CD4-positive, alpha-beta T cell treated with Interleukin-15 for 1 hour (primary cell): ENCODE measurements around the gene SCARB1.
"Not testable (repeated sequence)": the region's sequence is repeated elsewhere in the genome, so short reads cannot be mapped to it uniquely, and the experiment has no call there.

ENCODE experiments used
- DNase-seq: peaks from one replicate; pipeline ENCODE4 v3.0.0-alpha.2; 2020

The SCARB1 gene

DNA sequence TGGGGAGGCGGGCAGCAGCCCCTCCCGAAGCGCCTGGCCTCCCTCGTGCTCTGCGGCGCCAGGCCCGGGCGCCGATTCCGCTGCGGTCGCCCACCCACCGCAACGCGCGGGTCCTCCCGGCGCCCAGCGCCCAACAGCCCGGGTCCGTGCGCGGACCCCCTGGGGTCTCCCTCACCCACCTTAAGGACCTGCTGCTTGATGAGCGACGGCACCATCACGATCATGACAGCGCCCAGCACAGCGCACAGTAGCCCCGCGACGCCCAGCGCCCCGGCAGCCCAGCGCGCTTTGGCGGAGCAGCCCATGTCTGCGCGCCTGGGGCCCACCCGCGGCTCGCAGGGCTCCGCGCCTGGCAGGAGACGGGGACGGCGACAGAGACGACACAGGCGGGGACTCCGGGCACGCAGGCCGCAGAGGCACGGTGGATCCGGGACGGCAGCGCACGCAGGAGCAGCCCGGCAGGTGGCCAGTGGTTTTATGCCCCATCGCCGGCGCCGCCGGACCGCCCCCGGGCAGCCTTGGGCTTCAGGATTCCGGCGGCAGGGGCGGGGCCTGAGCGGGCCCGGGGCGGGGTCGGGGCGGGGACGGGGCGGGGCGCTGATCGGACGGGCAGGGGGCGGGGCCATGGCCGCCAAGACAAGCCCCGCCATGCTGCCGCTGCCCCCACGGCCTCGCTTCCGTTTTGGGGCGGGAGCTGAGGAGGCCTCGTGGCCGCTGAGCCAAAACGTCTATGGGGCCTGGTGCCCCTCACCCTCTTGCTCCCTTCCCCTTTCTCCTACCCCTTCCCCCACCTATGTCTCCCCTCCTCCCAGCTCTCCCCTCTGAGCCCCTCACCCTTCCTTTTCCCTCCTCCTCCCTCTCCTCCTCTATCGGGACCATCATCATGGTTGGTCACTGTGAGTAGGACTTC is at the start of gene SCARB1:
SCARB1 (minus strand) TSS at position 449 of the 910 bp plus-strand sequence; CDS start at position 305, 144 bp downstream.
- peak; percentile 83 for DNase-seq

DNA sequence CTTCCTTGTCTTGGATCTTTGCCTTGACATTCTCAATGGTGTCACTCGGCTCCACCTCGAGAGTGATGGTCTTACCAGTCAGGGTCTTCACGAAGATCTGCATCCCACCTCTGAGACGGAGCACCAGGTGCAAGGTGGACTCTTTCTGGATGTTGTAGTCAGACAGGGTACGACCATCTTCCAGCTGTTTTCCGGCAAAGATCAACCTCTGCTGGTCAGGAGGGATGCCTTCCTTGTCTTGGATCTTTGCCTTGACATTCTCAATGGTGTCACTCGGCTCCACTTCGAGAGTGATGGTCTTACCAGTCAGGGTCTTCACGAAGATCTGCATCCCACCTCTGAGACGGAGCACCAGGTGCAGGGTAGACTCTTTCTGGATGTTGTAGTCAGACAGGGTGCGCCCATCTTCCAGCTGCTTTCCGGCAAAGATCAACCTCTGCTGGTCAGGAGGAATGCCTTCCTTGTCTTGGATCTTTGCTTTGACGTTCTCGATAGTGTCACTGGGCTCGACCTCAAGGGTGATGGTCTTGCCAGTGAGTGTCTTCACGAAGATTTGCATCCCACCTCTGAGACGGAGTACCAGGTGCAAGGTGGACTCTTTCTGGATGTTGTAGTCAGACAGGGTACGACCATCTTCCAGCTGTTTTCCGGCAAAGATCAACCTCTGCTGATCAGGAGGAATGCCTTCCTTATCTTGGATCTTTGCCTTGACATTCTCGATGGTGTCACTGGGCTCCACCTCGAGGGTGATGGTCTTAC is 49.0 kb upstream of the SCARB1 start:
- DNase-seq: not testable (repeated sequence)

DNA sequence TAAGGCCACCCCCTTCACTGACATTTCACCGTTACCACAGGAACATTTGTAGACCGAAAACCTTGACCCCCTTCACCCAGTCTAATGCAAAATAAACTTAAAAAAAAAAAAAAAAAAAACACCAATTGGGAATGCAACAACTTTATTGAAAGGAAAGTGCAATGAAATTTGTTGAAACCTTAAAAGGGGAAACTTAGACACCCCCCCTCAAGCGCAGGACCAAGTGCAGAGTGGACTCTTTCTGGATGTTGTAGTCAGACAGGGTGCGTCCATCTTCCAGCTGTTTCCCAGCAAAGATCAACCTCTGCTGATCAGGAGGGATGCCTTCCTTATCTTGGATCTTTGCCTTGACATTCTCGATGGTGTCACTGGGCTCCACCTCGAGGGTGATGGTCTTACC is 47.9 kb upstream of the SCARB1 start:
- not testable (repeated sequence) for DNase-seq

GRCh38 chr12:124910561-124911478 is 47.2 kb upstream of the SCARB1 start:
- no peak for DNase-seq

DNA sequence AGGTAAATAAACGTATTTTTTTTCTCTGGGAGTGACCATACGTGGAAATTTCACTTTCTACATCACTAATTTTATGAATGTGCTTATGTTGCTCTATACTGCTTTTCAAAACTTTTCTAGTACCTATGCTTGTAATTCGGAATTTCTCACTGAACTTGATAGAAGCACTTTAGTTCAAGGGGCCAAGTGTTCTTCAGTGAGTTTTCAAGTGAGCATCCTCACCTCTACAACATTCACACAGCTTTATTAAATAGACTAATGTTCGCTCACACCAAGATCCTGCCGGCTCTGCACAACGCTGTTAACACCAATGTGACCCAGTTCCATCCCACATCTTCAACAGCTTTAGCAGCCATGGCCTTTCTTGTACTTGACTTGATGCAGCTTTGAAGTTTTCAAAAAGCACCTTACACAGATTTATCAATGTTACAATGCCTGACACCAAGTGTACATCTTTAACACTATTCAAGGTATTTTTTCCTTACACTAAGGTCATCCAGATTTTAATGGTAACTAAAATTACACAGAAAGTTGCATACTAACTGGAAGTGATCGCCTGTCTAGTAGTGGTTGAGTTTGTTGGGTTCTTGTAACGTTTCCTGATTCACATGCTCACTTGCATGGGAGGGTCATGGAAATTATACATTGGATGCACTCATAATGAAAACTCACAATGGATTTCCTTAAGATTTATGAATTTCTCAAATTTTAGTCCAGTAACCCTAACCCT is 46.3 kb upstream of the SCARB1 start:
- no peak for DNase-seq

DNA sequence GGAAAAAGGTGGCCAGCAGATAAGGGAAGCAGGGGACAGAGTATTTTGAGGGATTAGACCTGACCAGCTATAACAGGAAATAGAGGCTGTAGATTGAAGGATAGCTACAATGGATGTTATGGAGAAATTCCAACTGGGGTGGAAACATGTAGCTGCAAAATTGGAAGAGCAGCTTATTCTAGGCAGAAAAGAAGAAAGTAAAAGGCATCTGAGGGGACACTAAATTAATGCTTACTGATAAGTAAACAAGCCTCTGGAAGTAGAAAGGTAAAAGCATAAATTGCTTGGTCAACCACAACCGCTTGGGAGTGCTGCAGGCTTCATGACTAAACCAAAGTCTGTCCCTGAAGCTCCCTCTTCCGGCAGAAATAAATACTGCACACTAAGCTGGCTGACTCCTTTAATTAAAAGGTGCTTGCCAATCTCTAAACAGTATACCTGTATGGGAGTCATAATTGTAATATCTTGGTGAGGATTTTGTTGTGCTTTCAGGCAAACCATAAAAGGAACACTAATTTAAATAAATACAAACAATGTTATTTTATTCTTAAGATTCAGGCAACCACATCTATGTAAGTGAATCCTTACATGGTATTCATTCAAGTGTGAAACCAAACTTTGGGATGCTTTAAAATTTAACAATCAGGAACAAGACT is 43.1 kb upstream of the SCARB1 start:
- DNase-seq: peak; percentile 87

GRCh38 chr12:124904306-124905098 is 40.8 kb upstream of the SCARB1 start:
- DNase-seq: peak; percentile 54

DNA sequence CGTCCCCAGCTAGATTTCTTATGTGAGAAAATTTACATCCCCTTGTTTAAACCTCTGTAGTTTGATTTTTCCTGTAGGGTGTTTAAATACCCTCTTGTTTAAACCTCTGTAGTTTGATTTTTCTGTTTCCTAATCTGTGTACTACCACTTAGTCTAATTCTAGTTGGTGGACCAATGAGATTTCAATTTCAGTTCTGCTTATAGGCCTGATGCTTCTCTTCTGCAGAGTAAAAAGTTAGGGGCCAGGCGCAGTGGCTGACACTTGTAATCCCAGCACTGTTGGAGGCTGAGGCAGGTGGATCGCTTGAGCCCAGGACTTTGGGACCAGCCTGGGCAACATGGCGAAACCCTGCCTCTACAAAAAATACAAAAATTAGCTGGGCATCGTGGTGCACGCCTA is 39.3 kb upstream of the SCARB1 start:
- no peak for DNase-seq

DNA sequence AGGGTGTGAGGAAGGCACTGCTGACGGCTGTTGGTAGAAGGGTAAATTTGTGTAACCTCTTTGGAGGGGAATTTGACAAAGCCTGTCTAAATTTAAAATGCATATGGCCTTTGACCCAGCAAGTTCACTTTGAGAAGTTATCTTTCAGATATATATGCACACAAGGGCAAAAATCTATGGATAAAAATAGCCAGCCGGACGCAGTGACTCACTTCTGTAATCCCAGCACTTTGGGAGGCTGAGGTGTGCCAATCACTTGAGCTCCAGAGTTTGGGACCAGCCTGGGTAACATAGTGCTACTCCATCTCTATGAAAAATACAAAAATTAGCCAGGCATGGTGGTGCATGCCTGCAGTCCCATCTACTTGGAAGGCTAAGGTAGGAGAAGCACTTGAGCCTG is 37.3 kb upstream of the SCARB1 start:
- DNase-seq: no peak

DNA sequence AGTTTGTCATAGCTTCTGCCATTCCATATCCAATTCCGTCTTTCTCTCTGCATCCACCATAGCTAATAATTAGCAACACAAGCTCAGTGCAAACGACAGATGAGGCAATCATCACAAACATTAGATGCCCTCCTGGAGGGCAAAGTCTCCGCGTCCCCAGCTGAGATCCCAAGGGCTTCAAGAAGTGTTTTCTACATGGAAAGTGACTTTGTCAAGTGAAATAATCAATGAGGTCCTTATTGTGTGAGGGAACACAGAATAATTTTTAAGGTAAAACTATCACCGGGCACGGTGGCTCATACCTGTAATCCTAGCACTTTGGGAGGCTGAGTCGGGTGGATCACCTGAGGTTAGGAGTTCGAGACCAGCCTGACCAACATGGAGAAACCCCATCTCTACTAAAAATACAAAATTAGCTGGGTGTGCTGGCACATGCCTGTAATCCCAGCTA is 36.7 kb upstream of the SCARB1 start:
- not testable (repeated sequence) for DNase-seq

DNA sequence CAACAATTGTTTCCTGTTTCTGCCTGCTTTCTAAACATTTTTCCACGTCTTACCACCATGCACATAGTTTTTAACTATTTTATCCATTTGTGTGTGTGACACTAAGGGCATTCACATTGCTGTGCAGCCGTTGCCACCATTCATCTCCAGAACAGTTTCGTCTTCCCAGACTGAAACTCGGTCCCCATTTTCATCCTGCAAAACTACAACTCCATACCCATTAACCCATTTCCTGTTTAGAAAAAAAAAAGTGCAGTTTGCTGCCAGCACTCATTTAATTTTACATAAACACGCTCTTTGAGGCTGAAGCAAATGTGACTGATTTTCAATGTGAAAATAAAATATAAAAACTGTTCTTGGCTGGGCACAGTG is 35.2 kb upstream of the SCARB1 start:
- DNase-seq: no peak

GRCh38 chr12:124898200-124898922 is 34.7 kb upstream of the SCARB1 start:
- peak; percentile 61 for DNase-seq

DNA sequence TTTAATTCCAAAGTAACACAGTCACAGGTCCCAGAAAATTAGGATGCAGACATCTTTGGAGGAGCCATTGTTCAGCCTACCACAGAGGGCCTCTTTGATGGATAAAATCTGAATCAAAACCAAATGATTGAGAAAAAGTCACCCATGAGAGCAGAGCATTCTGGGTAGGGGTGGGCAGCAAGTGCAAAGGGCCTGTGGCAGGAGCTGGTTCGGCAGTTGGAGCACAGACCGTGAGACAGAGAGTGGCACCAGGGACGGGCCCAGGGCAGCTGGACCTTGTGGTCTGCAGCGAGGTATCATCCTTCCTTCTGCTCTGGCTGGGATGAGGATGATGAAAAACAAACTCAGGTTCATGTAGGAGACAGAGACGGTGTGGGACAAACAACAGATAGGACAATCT is 32.8 kb upstream of the SCARB1 start:
- DNase-seq: no peak

DNA sequence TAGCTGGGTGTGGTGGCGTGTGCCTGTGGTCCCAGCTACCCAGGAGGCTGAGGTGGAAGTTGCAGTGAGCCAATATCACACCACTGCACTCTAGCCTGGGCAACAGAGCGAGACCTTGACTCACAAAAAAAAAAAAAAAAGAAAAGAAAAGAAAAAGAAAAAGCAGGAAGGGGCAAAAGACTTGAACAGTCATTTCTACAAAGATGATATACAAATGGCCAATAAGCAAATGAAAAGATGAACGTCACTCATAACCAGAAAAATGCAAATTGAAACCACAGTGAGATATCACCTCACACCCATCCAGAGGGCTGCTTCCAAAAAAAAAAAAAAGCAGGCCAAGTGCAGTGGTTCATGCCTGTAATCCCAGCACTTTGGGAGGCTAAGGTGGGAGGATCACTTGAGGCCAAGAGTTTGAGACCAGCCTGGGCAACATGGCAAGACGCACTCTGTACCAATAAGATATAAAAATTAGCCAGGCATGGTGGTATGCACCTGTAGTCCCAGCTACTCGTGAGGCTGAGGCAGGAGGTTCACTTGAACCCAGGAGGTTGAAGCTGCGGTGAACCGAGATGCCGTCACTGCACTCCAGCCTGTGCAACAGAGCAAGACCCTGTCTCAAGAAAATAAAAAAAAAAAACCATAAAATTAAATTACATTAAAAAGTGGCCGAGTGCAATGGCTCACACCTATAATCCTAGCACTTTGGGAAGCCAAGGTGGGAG is 30.3 kb upstream of the SCARB1 start:
- no peak for DNase-seq

DNA sequence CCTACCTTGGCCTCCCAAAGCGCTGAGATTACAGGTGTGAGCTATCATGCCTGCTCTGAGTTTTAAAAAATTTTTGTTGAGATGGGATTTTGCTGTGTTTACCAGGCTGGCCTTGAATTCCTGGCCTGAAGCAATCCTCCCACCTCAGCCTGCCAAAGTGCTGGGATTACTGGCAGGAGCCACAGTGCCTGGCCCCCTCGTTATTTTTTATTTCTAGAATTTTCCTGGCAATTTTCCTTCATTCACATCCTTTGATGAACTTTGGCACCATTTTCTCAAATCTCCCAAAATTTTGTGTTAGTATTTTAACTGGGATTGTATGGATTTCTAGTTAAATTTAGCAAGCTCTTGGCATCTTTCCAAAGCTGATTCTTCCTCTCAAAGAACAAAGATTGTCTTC is 24.6 kb upstream of the SCARB1 start:
- DNase-seq: no peak

DNA sequence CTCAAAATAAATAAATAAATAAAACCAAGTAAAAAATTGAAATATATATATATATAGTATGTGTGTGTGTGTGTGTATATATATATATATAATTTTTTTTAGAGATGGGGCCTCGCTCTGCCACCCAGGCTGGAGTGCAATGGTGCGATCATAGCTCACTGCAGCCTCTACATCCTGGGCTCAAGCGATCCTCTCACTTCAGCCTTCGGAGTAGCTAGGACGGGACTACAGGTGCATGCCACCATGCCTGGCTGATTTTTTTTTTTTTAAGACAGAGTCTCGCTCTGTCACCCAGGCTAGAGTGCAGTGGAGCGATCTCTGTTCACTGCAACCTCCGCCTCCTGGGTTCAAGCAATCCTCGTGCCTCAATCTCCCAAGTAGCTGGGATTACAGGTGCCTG is 24.1 kb upstream of the SCARB1 start:
- DNase-seq: not testable (repeated sequence)

DNA sequence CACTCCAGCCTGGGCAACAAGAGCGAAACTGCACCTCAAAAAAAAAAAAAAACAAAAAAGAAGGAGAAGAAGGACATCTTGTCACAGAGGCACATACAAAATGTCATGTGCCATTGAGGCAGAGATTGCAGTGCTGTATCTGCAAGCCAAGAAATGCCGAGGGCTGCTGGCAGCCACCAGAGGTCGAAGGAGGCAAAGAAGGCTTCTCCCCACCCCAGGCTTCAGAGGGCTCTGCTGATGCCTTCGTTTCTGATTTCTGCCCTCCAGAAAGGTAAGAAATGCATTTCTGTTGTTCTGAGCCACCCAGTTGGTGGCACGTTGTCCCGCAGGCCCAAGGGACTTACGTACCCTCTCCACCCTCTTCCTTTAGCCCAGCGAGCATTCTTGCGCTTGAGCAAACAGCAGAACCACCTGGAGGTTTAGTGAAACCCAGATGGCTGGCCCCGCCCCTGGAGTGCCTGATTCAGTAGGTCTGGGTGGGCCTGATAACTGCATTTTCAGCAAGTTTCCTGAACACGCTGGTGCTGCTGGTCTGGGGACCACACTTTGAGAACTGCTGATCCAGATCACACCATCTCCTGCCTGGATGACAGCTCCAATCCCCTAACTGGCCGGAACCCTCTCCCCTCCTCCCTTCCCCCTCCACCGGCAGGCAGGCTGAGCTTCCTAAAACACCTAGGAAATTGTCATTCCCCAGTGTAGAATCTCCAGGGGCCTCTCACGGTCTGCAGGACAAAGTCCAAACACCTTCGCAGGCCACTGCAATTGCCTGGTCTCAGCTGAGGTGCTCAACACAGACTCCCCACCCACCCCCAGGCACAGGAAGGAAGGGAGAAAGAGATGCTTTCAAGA is 21.1 kb upstream of the SCARB1 start:
- DNase-seq: peak; percentile 67
